SU-DHL-6 (cell line): ENCODE data around the gene FBXO2.

Experiments used
- H2AFZ ChIP-seq: fragments of 200-600 bp; sonication (generic); 2 replicates; pipeline ENCODE4 v1.6.1; 2014; ENCODE audit warnings: low read depth, mild to moderate bottlenecking, moderate library complexity, mixed read lengths, antibody characterized with exemption, low read length; ENCODE audit not compliant: severe bottlenecking
- H3F3A ChIP-seq: fragments of 200-600 bp; shearing (Covaris generic); 2 replicates; pipeline ENCODE4 v1.6.0; 2016; ENCODE audit warnings: antibody characterized with exemption, mild to moderate bottlenecking; ENCODE audit not compliant: insufficient read depth
- H3K27ac ChIP-seq: fragments of 200-600 bp; sonication (generic); 2 replicates; pipeline ENCODE4 v1.5.1; 2016; ENCODE audit warnings: low read depth, mild to moderate bottlenecking, low read length, moderate library complexity, mixed read lengths
- H3K27me3 ChIP-seq: fragments of 200-600 bp; sonication (generic), shearing (Covaris generic); 2 replicates; pipeline ENCODE4 v1.6.0; 2014; ENCODE audit warnings: mild to moderate bottlenecking, low read length
- H3K36me3 ChIP-seq: fragments of 200-600 bp; sonication (generic); 2 replicates; pipeline ENCODE4 v1.6.1; 2014; ENCODE audit warnings: mild to moderate bottlenecking, low read length, mixed read lengths
- H3K4me2 ChIP-seq: fragments of 300-600, 200-600 bp; shearing (Covaris generic), sonication (generic); 2 replicates; pipeline ENCODE4 v1.6.0; 2014; ENCODE audit warnings: low read length, low read depth, mild to moderate bottlenecking; ENCODE audit not compliant: poor library complexity, severe bottlenecking
- H3K4me3 ChIP-seq: fragments of 200-600 bp; sonication (generic); 2 replicates; pipeline ENCODE4 v1.5.1; 2014; ENCODE audit warnings: antibody characterized with exemption, low read length, mild to moderate bottlenecking, mixed read lengths; ENCODE audit not compliant: insufficient read depth, poor library complexity, severe bottlenecking
- H3K79me2 ChIP-seq: fragments of 200-600 bp; sonication (generic); 2 replicates; pipeline ENCODE4 v1.6.1; 2014; ENCODE audit warnings: mild to moderate bottlenecking, low read length, moderate library complexity; ENCODE audit not compliant: insufficient read depth
- H3K9ac ChIP-seq: fragments of 200-600 bp; sonication (generic); 2 replicates; pipeline ENCODE4 v1.7.0; 2014; ENCODE audit warnings: mild to moderate bottlenecking, low read length
- H3K9me2 ChIP-seq: fragments of 200-600 bp; sonication (generic); replicated peaks from 2 replicates; pipeline ENCODE4 v1.6.1; 2014; ENCODE audit warnings: low read length; ENCODE audit not compliant: insufficient read depth
- H3K9me3 ChIP-seq: fragments of 200-600 bp; sonication (generic); 2 replicates; pipeline ENCODE4 v1.6.1; 2014; ENCODE audit warnings: low read length, mixed read lengths; ENCODE audit not compliant: insufficient read depth
- H4K20me1 ChIP-seq: fragments of 200-600 bp; sonication (generic); 2 replicates; pipeline ENCODE4 v1.6.1; 2014; ENCODE audit warnings: low read depth, mild to moderate bottlenecking, antibody characterized with exemption, low read length, moderate library complexity, mixed read lengths
- EZH2phosphoT487 ChIP-seq: fragments of 200-600 bp; sonication (generic), shearing (Covaris generic); conservative IDR thresholded peaks from 2 replicates; pipeline ENCODE4 v1.6.1; 2018; ENCODE audit warnings: mild to moderate bottlenecking, antibody characterized with exemption, low read length, moderate library complexity, mixed read lengths
- TF ChIP-seq, protein P1 (sequence below): fragments of 200-600 bp; sonication (generic); IDR thresholded peaks from one replicate; pipeline ENCODE4 v1.5.1; 2017; ENCODE audit warnings: antibody characterized with exemption, mild to moderate bottlenecking, low read length, moderate library complexity; ENCODE audit not compliant: insufficient read depth, poor library complexity, severe bottlenecking

Gene FBXO2

DNA sequence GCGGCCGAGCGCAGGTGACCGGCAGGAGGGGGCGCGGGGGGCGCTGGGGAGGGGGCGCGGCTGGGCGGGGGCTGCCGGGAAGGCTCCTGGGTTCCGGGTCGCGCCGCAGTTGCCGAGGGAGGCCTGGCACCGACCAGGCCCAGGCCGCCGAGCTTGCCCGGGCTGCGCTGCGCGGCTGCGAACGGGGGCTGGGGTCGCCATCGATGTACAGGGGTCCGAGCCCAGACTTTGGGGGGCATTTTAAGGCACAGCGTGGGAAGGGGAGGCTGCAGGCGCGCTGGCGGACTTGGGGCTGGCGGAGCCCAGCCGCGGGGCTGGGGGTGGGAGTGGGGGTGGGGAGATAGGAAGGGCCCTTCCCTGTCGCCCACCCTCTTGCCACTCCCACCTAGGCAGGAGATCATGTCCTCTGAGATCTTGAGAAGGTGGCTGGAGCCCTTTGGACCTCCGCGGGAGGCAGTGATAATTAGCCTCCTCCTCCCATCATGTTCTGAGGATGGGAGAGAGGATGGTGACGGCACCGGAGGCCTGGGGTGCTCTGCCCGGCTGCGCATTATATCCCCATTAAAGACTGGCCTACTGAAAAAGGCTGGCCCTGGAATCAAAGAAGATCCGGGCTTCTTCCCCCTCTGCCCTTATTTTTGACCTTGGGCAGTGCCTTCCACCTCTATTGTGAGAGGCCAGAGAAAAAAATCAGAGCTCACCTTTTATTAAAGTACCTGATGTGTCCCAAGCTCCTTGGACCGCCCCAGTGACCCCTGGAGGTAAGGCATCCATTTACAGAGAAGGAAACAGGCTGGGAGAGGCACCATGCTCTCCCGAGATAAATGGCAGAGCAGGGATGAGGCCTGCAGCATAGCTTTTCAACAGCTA lies 945 bp upstream of the FBXO2 start:
- no peak overlapping the region for H2AFZ ChIP-seq

DNA sequence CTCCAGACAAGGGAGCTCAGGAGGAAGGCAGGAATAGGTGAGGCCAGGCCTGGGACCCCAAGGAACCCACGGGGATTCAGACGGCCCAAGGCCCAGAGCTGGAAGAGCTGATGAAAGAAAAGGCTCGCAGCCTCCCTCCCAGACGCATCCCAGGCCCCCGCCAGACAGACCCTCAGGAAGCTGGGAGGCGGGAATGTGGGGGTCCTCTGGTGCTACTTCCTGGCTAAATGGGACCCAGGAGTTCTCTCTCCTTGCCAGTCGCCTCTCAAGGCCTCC lies 430 bp downstream of the FBXO2 start:
- no peak overlapping the region for H3K9ac ChIP-seq
- H3K4me2 ChIP-seq: no peak overlapping the region
- H2AFZ ChIP-seq: no peak overlapping the region
- no peak overlapping the region for H3K27ac ChIP-seq
- H3K27me3 ChIP-seq: no peaks in the 10 kb centered on the region
- no peak overlapping the region for H3K4me3 ChIP-seq
- no peaks in the 10 kb centered on the region for H3F3A ChIP-seq
- no peaks in the 10 kb centered on the region for H3K36me3 ChIP-seq
- H3K79me2 ChIP-seq: no peaks in the 10 kb centered on the region
- TF ChIP-seq EZH2phosphoT487: no peak
- no peaks in the 10 kb centered on the region for H4K20me1 ChIP-seq
- no peaks in the 10 kb centered on the region for H3K9me2 ChIP-seq
- no peaks in the 10 kb centered on the region for H3K9me3 ChIP-seq

More for the DNA sequence above, 945 bp upstream of the FBXO2 start:
- no peak overlapping the region for H3K27ac ChIP-seq
- peak overlapping the region; percentile 13 for H3K4me2 ChIP-seq
- no peaks in the 10 kb centered on the region for H3K36me3 ChIP-seq
- no peaks in the 10 kb centered on the region for H3K9me3 ChIP-seq
- no peaks in the 10 kb centered on the region for H3F3A ChIP-seq
- H3K4me3 ChIP-seq: no peak overlapping the region
- TF ChIP-seq, protein P1, sequence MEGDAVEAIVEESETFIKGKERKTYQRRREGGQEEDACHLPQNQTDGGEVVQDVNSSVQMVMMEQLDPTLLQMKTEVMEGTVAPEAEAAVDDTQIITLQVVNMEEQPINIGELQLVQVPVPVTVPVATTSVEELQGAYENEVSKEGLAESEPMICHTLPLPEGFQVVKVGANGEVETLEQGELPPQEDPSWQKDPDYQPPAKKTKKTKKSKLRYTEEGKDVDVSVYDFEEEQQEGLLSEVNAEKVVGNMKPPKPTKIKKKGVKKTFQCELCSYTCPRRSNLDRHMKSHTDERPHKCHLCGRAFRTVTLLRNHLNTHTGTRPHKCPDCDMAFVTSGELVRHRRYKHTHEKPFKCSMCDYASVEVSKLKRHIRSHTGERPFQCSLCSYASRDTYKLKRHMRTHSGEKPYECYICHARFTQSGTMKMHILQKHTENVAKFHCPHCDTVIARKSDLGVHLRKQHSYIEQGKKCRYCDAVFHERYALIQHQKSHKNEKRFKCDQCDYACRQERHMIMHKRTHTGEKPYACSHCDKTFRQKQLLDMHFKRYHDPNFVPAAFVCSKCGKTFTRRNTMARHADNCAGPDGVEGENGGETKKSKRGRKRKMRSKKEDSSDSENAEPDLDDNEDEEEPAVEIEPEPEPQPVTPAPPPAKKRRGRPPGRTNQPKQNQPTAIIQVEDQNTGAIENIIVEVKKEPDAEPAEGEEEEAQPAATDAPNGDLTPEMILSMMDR: no peak
- no peak for TF ChIP-seq EZH2phosphoT487
- no peak overlapping the region for H3K9ac ChIP-seq
- no peaks in the 10 kb centered on the region for H3K9me2 ChIP-seq
- no peaks in the 10 kb centered on the region for H4K20me1 ChIP-seq
- no peaks in the 10 kb centered on the region for H3K79me2 ChIP-seq
- no peaks in the 10 kb centered on the region for H3K27me3 ChIP-seq

DNA sequence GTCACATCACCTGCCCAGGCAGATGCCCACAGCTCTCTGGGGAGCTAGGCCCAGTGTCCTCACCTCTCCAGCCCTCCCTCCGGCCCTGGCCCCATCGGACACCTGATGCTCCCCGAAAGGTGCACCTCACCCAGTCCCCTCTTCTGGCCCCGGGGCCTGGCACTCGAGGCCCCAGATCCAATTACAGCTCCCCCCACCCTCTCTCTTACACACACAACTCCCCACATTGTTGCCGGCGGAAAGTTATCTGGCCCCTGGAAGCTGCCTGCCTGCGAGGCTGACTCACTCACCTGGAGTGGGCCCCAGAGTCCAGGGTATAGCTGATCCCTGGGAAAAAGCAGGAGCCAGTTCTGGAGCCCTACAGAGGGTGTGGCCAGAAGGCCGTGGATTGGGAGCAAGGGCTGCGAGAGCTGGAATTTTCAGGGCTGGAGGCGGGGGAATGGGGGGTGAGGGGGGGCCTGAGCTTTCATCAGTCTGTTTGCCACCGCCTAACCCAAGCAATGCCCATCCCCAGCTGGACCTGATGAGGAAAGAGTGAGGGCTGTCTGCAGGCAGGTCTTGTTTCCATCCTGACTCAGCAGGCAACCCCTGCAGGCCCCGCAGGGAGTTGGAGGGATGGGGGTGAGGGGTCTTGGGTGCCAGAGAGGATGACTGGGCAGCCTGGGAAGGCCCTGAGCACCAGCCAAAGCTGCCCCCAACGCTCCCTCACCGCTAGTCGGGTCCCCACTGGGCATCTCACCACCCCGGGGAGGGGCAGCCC lies 948 bp downstream of the FBXO2 start:
- H3K27ac ChIP-seq: no peak overlapping the region
- H3F3A ChIP-seq: no peaks in the 10 kb centered on the region
- H3K4me2 ChIP-seq: no peak overlapping the region
- H3K9me2 ChIP-seq: no peaks in the 10 kb centered on the region
- H3K4me3 ChIP-seq: no peak overlapping the region
- TF ChIP-seq, protein P1: no peak
- TF ChIP-seq EZH2phosphoT487: no peak
- no peak overlapping the region for H3K9ac ChIP-seq
- no peaks in the 10 kb centered on the region for H3K36me3 ChIP-seq
- H2AFZ ChIP-seq: no peak overlapping the region
- no peaks in the 10 kb centered on the region for H4K20me1 ChIP-seq
- H3K27me3 ChIP-seq: no peaks in the 10 kb centered on the region
- H3K79me2 ChIP-seq: no peaks in the 10 kb centered on the region
- no peaks in the 10 kb centered on the region for H3K9me3 ChIP-seq
